Progenitor cell of endocrine pancreas (in vitro differentiated cells): ENCODE results near the gene METAP1. TPM values are rescaled to one million over a fixed set of nuclear protein-coding genes. Genes with fewer than 3 reads are reported as not detected.

Experiments
- DNase-seq: peaks from one replicate; pipeline ENCODE4 v3.0.0; 2021; ENCODE audit warnings: low spot score; ENCODE audit not compliant: unreplicated experiment
- H3K27ac Mint-ChIP-seq: 2 replicates; pipeline ENCODE4 v1.8.0; 2021; ENCODE audit warnings: mild to moderate bottlenecking, moderate library complexity, mixed read lengths
- H3K27me3 Mint-ChIP-seq: 2 replicates; pipeline ENCODE4 v1.8.0; 2021; ENCODE audit warnings: mixed read lengths
- H3K36me3 Mint-ChIP-seq: 2 replicates; pipeline ENCODE4 v1.8.0; 2022; ENCODE audit warnings: mixed read lengths; ENCODE audit not compliant: insufficient read depth
- H3K4me1 Mint-ChIP-seq: 2 replicates; pipeline ENCODE4 v1.8.0; 2021; ENCODE audit warnings: low read depth, mixed read lengths
- H3K4me3 Mint-ChIP-seq: 2 replicates; pipeline ENCODE4 v1.8.0; 2021; ENCODE audit warnings: low read depth, mild to moderate bottlenecking, moderate library complexity, mixed read lengths
- H3K9me3 Mint-ChIP-seq: 2 replicates; pipeline ENCODE4 v1.8.0; 2021; ENCODE audit warnings: low read depth, mixed read lengths
- CTCF ChIP-seq: fragments of 200-600 bp; sonication (generic); IDR thresholded peaks from one replicate; pipeline ENCODE4 v1.5.0; 2021; ENCODE audit warnings: antibody characterized with exemption, mild to moderate bottlenecking; ENCODE audit not compliant: unreplicated experiment
- total RNA-seq: library from RNA; stranded (reverse); gene quantifications from 2 replicates; pipeline ENCODE4 v1.2.1, GENCODE V29; 2021

Gene METAP1
- total RNA-seq, 1 donor from 2014 or later: 49.1 TPM

GRCh38 chr4:99033956-99034355, 38.4 kb downstream of the METAP1 start:
- H3K9me3 Mint-ChIP-seq: peaks cover 3% of the 10 kb centered on the region
- no peak for DNase-seq
- H3K27ac Mint-ChIP-seq: no peak overlapping the region
- no peak overlapping the region for H3K4me3 Mint-ChIP-seq
- H3K4me1 Mint-ChIP-seq: no peaks in the 10 kb centered on the region
- peaks cover 28% of the 10 kb centered on the region for H3K36me3 Mint-ChIP-seq
- no peaks in the 10 kb centered on the region for H3K27me3 Mint-ChIP-seq
- TF ChIP-seq CTCF: no peak

DNA sequence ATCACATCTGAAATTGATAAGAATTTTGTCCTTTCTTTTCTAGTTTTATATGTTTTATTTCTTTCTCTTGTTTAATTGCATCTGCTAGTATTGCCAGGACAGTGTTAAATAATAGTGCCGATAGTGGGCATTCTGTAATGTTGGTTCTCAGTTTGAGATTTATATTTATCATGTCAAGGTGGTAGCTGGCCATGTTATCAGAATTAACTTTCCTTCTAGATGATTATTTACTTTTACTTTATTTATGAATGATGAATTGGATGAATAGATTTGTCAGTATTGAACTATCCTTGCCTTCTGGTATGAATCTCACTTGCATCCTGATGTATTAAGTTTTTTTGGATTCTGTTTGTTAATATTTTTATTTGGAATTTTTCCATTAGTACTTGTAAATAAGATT, 42.7 kb downstream of the METAP1 start:
- Mint-ChIP-seq H3K4me3 (no peak overlapping the region), H3K4me1 (no peaks in the 10 kb centered on the region), H3K27me3 (no peaks in the 10 kb centered on the region), H3K27ac (no peak overlapping the region), H3K36me3 (peaks cover 35% of the 10 kb centered on the region), H3K9me3 (peaks cover 3% of the 10 kb centered on the region)
- DNase-seq: no peak
- no peak for TF ChIP-seq CTCF

- no peak for DNase-seq
- Mint-ChIP-seq H3K4me3 (no peak overlapping the region), H3K4me1 (no peaks in the 10 kb centered on the region), H3K27me3 (no peaks in the 10 kb centered on the region), H3K27ac (no peak overlapping the region), H3K9me3 (no peaks in the 10 kb centered on the region), H3K36me3 (peaks cover 26% of the 10 kb centered on the region)
- no peak for TF ChIP-seq CTCF
These were observed 47.8 kb downstream of the METAP1 start for GRCh38 chr4:99043346-99043745.

DNA sequence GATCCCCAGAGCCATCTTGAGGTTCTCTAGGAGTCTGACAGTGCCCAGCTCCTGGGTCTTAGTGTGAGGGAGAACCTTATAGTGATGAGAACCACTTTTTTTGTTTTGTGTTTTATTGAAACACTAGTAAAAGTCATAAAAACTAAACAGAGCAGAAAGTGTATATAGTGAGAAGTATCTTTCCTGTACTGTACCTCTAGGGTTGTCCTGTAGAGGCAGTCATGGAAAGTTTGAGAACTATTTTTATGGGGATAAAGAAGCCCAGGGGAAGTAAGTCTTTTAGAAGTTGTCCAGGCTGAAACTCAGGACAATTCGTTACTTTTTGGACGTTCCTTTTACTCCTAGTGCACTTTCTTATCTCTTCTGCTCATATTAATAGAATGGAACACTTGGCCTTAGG, 52.2 kb downstream of the METAP1 start:
- no peak for TF ChIP-seq CTCF
- no peaks in the 10 kb centered on the region for H3K4me1 Mint-ChIP-seq
- H3K27me3 Mint-ChIP-seq: no peaks in the 10 kb centered on the region
- peaks cover 33% of the 10 kb centered on the region for H3K36me3 Mint-ChIP-seq
- no peak overlapping the region for H3K27ac Mint-ChIP-seq
- DNase-seq: no peak
- H3K9me3 Mint-ChIP-seq: no peaks in the 10 kb centered on the region
- no peak overlapping the region for H3K4me3 Mint-ChIP-seq

GRCh38 chr4:99052902-99053301, 57.4 kb downstream of the METAP1 start:
- H3K27ac Mint-ChIP-seq: no peak overlapping the region
- H3K36me3 Mint-ChIP-seq: peaks cover 31% of the 10 kb centered on the region
- TF ChIP-seq CTCF: no peak
- H3K9me3 Mint-ChIP-seq: no peaks in the 10 kb centered on the region
- no peaks in the 10 kb centered on the region for H3K27me3 Mint-ChIP-seq
- H3K4me3 Mint-ChIP-seq: no peak overlapping the region
- DNase-seq: no peak
- peaks cover 9% of the 10 kb centered on the region for H3K4me1 Mint-ChIP-seq
